GM18499 (cell line): ENCODE data around the gene TMEM53.
"Not testable (repeated sequence)": the region's sequence is repeated elsewhere in the genome, so short reads cannot be mapped to it uniquely, and the experiment has no call there.

Source experiments
- ATAC-seq: cut with Tn5 transposase; IDR thresholded peaks from one replicate; pipeline ENCODE4 v1.9.1; 2021; ENCODE audit warnings: moderate number of reproducible peaks; ENCODE audit not compliant: insufficient read depth, unreplicated experiment

TMEM53 gene

GRCh38 chr1:44675186-44675585, 905 bp upstream of the TMEM53 start:
- ATAC-seq, result no peak

GRCh38 chr1:44673675-44674112, 587 bp downstream of the TMEM53 start:
- ATAC-seq, result peak; percentile 1

GRCh38 chr1:44672961-44673674, 1.2 kb downstream of the TMEM53 start:
- ATAC-seq, result no peak

- no peak for ATAC-seq
Measured at GRCh38 chr1:44672254-44672955, 1.9 kb downstream of the TMEM53 start.

- ATAC-seq, result no peak
Measured at GRCh38 chr1:44670751-44671640, 3.3 kb downstream of the TMEM53 start.

GRCh38 chr1:44666719-44667118, 7.6 kb downstream of the TMEM53 start:
- not testable (repeated sequence) for ATAC-seq

- no peak for ATAC-seq
Measured at GRCh38 chr1:44664730-44665370, 9.4 kb downstream of the TMEM53 start.

GRCh38 chr1:44663417-44663816, 10.9 kb downstream of the TMEM53 start:
- ATAC-seq, result no peak

GRCh38 chr1:44662683-44663030, 11.6 kb downstream of the TMEM53 start:
- no peak for ATAC-seq

GRCh38 chr1:44661781-44662682, 12.2 kb downstream of the TMEM53 start:
- ATAC-seq, result no peak

- ATAC-seq, result no peak
Measured at GRCh38 chr1:44660176-44660575, 14.1 kb downstream of the TMEM53 start.

- ATAC-seq, result no peak
Measured at GRCh38 chr1:44659566-44659965, 14.7 kb downstream of the TMEM53 start.

GRCh38 chr1:44655609-44656008, 18.7 kb downstream of the TMEM53 start:
- ATAC-seq, result no peak

- ATAC-seq, result no peak
Measured at GRCh38 chr1:44654621-44655187, 19.6 kb downstream of the TMEM53 start.

- ATAC-seq, result no peak
Measured at GRCh38 chr1:44653107-44653964, 20.9 kb downstream of the TMEM53 start.

- ATAC-seq, result no peak
Measured at GRCh38 chr1:44652445-44653106, 21.7 kb downstream of the TMEM53 start.

GRCh38 chr1:44651069-44651468, 23.2 kb downstream of the TMEM53 start:
- no peak for ATAC-seq
